ENCODE measurements around the gene OR5H15.
"Not testable (repeated sequence)": the region's sequence is repeated elsewhere in the genome, so short reads cannot be mapped to it uniquely, and the experiment has no call there.

The OR5H15 gene

GRCh38 chr3:98166396-98166795 is at the start of gene OR5H15:
Gene OR5H15 (plus strand): TSS chr3:98166696. CDS start chr3:98168700, 2,004 bp downstream.
- DNase-seq (ENCODE audit: low spot score), result no peak

GRCh38 chr3:98130421-98130820 is 36.1 kb upstream of the OR5H15 start, which contains the start of gene OR5H1:
Gene OR5H1 (plus strand): TSS chr3:98130721. CDS start chr3:98132698, 1,977 bp downstream.
- no peak for DNase-seq (ENCODE audit: low spot score)

GRCh38 chr3:98136631-98137030 is 29.9 kb upstream of the OR5H15 start:
- no peak for DNase-seq (ENCODE audit: low spot score)

- not testable (repeated sequence) for DNase-seq (ENCODE audit: low spot score)
These were observed 28.5 kb upstream of the OR5H15 start for GRCh38 chr3:98137826-98138557.

GRCh38 chr3:98140531-98140930 is 26.0 kb upstream of the OR5H15 start:
- no peak for DNase-seq (ENCODE audit: low spot score)

- DNase-seq (ENCODE audit: low spot score), result no peak
These were observed 19.3 kb upstream of the OR5H15 start, which contains the start of gene OR5H14 for GRCh38 chr3:98147179-98147578. Gene OR5H14 (plus strand): TSS chr3:98147479. CDS start chr3:98149386, 1,907 bp downstream.

- DNase-seq (ENCODE audit: low spot score), result no peak
These were observed 17.7 kb upstream of the OR5H15 start for GRCh38 chr3:98148751-98149150.

GRCh38 chr3:98149456-98149855 is 17.0 kb upstream of the OR5H15 start:
- not testable (repeated sequence) for DNase-seq (ENCODE audit: low spot score)

GRCh38 chr3:98151241-98151640 is 15.3 kb upstream of the OR5H15 start:
- no peak for DNase-seq (ENCODE audit: low spot score)

- no peak for DNase-seq (ENCODE audit: low spot score)
These were observed 4.6 kb downstream of the OR5H15 start for GRCh38 chr3:98171071-98171470.

GRCh38 chr3:98172621-98173020 is 6.1 kb downstream of the OR5H15 start:
- DNase-seq (ENCODE audit: low spot score), result no peak

- DNase-seq (ENCODE audit: low spot score), result no peak
These were observed 13.9 kb downstream of the OR5H15 start for GRCh38 chr3:98180319-98180890.

GRCh38 chr3:98182196-98182595 is 15.7 kb downstream of the OR5H15 start:
- DNase-seq (ENCODE audit: low spot score), result no peak

GRCh38 chr3:98185180-98185579 is 18.7 kb downstream of the OR5H15 start:
- DNase-seq (ENCODE audit: low spot score), result no peak

- no peak for DNase-seq (ENCODE audit: low spot score)
These were observed 22.0 kb downstream of the OR5H15 start for GRCh38 chr3:98188545-98188944.

GRCh38 chr3:98190911-98191310 is 24.4 kb downstream of the OR5H15 start:
- not testable (repeated sequence) for DNase-seq (ENCODE audit: low spot score)

- DNase-seq (ENCODE audit: low spot score), result not testable (repeated sequence)
These were observed 29.8 kb downstream of the OR5H15 start for GRCh38 chr3:98196293-98196692.

- no peak for DNase-seq (ENCODE audit: low spot score)
These were observed 32.5 kb downstream of the OR5H15 start for GRCh38 chr3:98199020-98199419.

GRCh38 chr3:98209244-98209643 is 42.7 kb downstream of the OR5H15 start:
- DNase-seq (ENCODE audit: low spot score), result no peak

GRCh38 chr3:98213276-98213675 is 46.8 kb downstream of the OR5H15 start:
- DNase-seq (ENCODE audit: low spot score), result no peak

GRCh38 chr3:98215051-98215450 is 48.6 kb downstream of the OR5H15 start:
- no peak for DNase-seq (ENCODE audit: low spot score)

All from left forelimb (tissue), 1 donor.